HAP-1 (cell line): ENCODE data around the gene IFNA16.
"Not testable (repeated sequence)": the region's sequence is repeated elsewhere in the genome, so short reads cannot be mapped to it uniquely, and the experiment has no call there.

Experiments used
- DNase-seq, 2 experiments: peaks; one replicate each; pipeline ENCODE4 v3.0.0-alpha.2; 2016 to 2020; ENCODE audit warnings: low spot score in 2 of 2
- H3K27me3 ChIP-seq: fragments of 250-450 bp; sonication (Bioruptor Pico); 2 replicates; pipeline ENCODE4 v1.5.1; 2020; ENCODE audit warnings: low read depth, mild to moderate bottlenecking, moderate library complexity
- H3K36me3 ChIP-seq: fragments of 250-450 bp; sonication (Bioruptor Pico); replicated peaks from 2 replicates; pipeline ENCODE4 v1.5.1; 2020; ENCODE audit warnings: mild to moderate bottlenecking
- H3K4me1 ChIP-seq: fragments of 250-450 bp; sonication (Bioruptor Pico); 2 replicates; pipeline ENCODE4 v1.5.1; 2020; ENCODE audit warnings: mild to moderate bottlenecking
- H3K4me3 ChIP-seq: fragments of 250-450 bp; sonication (Bioruptor Pico); 2 replicates; pipeline ENCODE4 v1.5.1; 2020; ENCODE audit warnings: mild to moderate bottlenecking, moderate library complexity
- H3K9me3 ChIP-seq: fragments of 250-450 bp; sonication (Bioruptor Pico); 2 replicates; pipeline ENCODE4 v1.5.1; 2020; ENCODE audit warnings: mild to moderate bottlenecking, moderate library complexity
- in situ Hi-C: fragments of 300-500 bp; cut with MboI; formaldehyde crosslinking; loops from 3 replicates; pipeline ENCODE4 v1.14.3; 2020; ENCODE audit warnings: low sequenced_read_pairs, inconsistent platforms, mixed read lengths

The IFNA16 gene

DNA sequence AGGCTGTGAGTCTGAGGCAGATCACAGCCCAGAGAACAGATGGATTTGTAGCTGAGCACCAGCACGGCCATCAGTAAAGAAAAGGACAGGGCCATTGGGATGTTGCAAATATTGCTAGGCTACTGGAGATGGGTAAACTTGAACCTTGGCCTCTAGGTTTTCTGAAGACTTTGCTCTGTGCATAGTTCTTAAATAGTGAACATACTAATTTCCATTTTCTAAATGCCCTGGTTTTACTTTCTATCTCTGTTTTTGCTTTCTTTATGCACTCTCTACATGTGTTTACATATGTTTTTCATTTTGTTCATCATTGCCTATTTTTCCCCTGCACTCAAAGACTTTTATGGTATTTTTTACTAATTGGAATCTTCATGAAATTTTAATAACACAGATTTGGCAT lies at the start of gene IFNA16:
Gene IFNA16 (minus strand): TSS at position 101 of the 400 bp plus-strand sequence. CDS start 6 bp downstream, at position 95.
- H3K4me1 ChIP-seq, DNase-seq, H3K9me3 ChIP-seq, H3K36me3 ChIP-seq, H3K4me3 ChIP-seq, in situ Hi-C loops, H3K27me3 ChIP-seq: not testable (repeated sequence)

DNA sequence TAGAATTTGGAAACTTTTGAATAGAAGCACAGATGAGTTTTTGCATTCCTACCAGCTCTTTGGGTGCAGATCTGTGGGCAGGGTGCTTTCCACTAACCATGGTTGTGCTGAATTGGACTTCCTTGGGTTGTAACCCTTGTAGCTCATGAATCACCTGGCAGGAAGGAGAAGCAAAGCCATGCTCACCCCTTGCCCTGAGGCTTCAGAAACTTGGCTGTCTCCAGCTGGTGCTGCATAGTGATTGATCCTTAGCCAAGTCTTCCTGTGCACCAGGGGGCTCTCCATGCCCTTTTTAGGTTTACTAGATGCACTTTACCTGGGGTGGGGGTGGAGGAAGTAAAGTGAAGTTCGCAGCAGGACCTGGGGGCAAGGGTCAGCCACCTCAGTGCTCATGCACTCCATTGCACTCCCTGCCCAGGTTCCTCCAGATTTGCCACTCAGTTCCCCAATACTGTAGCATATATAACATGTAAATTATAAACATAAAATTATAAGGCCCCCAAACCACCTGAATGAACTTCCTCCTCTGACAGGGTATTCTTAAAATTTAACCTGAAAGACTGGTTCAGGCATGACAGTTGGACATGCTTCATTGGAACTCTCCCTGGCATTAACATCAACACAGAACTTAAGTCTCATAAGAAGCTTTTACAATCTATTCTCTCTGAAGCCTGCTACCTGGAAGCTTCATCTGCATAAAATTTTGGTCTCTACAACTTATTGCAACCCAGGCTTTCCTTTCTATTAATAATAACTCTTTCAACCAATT lies 48.5 kb upstream of the IFNA16 start:
- no peak overlapping the region for H3K4me3 ChIP-seq
- DNase-seq, result no peak
- no peaks in the 10 kb centered on the region for H3K36me3 ChIP-seq
- H3K9me3 ChIP-seq, result no peaks in the 10 kb centered on the region
- in situ Hi-C loops, result no loop called here
- no peaks in the 10 kb centered on the region for H3K4me1 ChIP-seq
- peaks cover 12% of the 10 kb centered on the region for H3K27me3 ChIP-seq

DNA sequence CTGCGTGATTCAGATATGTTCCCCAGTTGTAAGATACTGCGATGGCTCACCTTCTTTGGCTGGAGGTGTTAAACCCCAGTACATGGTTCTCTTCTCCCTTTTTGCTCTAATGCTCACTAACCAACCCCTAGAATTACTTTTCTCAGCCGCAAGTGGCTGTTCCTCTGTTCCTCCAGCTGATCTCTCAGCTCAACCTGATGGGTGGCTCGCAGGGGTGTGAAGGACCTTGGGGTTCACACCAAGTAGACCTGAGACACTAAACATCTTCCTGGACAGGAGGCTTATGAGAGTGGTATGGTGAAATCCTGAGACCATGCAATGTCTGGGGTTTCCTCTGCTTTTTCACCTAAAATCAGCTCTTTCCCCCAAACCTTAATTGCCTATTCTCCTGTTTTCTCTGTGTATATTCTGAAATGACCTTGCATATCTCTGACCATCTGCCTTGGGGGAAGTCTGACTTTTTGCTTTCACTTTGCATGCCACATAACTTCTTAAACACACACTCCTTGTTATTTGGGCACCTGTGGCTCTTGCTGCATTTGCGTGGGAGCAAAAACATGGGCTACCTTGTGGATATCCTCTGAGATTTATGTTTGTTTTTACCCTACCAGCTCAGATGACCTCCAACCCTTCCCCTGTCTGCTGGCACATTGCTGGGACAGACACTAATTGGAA lies 38.6 kb upstream of the IFNA16 start:
- no peaks in the 10 kb centered on the region for H3K36me3 ChIP-seq
- no peaks in the 10 kb centered on the region for H3K9me3 ChIP-seq
- in situ Hi-C loops, result no loop called here
- H3K4me1 ChIP-seq, result no peaks in the 10 kb centered on the region
- DNase-seq, result no peak
- H3K27me3 ChIP-seq, result no peaks in the 10 kb centered on the region; the same call in 1 of the 2 replicates
- no peak overlapping the region for H3K4me3 ChIP-seq

DNA sequence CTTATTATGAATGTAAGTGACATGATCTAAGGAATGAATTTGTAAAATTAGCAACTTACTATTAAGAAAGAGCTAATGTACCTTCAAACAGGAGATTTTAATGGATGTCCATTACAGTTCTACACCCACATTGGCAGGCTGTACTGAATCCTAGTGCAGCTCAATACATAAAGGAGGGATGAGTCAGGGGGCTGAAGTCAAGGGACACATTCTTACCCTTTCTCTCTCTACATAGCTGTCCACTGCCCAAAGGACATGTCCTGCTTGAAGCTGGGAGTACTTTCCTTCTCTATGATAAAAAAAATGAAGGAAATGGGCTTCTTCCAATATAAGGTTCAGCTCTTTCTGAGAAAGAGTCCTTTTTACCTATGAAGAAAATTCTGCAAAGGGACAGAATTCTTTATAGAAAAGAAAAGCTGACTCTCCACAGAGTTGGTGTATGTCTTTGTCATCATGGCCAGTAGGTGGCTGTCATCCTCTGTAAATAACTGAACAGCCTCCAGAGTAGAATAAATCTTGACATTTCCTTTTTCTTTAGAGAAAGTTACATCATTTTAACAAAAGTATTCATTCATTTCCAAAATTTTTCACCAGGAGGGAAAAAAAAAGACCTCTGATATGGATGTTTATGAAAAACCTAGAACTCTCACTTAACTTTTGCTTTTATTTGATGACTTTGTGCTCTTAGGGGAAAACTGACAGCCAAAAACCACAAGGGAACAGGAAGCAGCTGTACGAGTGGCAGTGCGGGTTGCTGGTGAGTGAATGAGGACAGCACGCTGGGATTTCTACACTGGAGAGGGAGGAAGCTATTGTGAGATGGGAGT lies 35.8 kb upstream of the IFNA16 start:
- in situ Hi-C loops, result no loop called here
- Histone ChIP-seq H3K27me3 (no peaks in the 10 kb centered on the region; the same call in 1 of the 2 replicates), H3K4me3 (no peak overlapping the region), H3K4me1 (no peaks in the 10 kb centered on the region), H3K36me3 (no peaks in the 10 kb centered on the region), H3K9me3 (no peaks in the 10 kb centered on the region)
- DNase-seq, result peak in 1 of 2 experiments; percentile 14

DNA sequence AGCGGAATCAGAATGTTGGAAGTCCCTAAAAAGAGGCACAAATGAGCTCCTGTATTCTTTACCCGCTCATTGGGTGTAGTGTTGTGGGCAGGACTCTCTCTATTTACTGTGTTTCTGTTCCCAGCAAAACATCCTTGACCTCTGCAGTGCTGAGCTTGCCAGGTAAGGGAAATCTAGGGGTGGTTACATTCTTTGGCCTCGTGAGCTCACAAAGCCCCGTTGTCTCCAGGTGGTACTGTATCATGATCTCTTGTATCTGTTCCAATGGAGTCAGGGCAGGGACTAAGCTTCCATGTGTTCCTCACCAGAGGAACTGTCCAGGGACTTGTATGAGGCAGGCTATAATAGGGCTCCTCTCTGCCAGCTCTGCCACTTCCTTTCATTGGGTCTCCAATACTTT lies 34.5 kb upstream of the IFNA16 start:
- Histone ChIP-seq H3K27me3 (no peaks in the 10 kb centered on the region; the same call in 1 of the 2 replicates), H3K4me1 (no peaks in the 10 kb centered on the region), H3K4me3 (no peak overlapping the region), H3K36me3 (no peaks in the 10 kb centered on the region), H3K9me3 (no peaks in the 10 kb centered on the region)
- in situ Hi-C loops, result no loop called here
- no peak for DNase-seq

DNA sequence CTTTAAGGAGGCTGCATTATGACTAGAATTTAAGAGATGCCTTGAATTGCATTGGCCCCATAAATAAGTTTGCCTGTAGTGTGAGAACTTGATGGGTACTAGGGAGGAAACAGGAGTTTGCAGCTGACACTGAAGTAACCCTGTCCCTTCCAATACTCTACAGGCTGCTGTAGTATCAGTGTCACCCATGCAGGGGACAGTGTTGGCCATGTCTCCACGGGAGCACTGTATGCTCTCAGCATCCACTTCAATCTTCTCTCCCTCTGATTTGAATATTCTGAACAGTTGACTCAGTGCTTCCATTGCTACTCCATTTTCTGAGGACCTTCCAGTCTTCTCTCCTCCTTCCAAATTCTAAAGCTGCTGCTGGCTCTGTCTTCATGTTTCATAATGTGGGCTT lies 34.1 kb upstream of the IFNA16 start:
- in situ Hi-C loops, result no loop called here
- no peak for DNase-seq
- Histone ChIP-seq H3K4me3 (no peak overlapping the region), H3K9me3 (no peaks in the 10 kb centered on the region), H3K4me1 (no peaks in the 10 kb centered on the region), H3K27me3 (no peaks in the 10 kb centered on the region; the same call in 1 of the 2 replicates), H3K36me3 (no peaks in the 10 kb centered on the region)

DNA sequence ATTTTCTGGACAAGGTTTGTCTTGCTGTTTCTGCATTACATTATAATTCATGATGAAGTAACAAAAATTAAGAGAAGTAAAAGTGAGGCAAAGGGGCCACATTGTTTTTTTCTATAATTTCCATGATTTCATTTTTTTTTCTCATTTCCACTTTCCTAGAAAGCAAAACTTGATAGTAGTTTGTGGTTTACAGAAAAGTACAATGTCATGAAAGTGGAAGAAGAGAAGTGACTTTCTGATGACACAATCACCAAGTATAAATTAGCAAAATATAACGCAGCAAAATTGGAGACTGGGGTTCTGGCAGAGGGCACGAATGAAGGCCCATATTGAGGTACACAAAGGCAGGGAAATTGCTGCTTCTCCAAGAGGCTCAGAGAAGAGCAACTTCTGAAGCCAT lies 27.7 kb upstream of the IFNA16 start:
- Histone ChIP-seq H3K9me3 (no peaks in the 10 kb centered on the region), H3K27me3 (no peaks in the 10 kb centered on the region), H3K36me3 (no peaks in the 10 kb centered on the region), H3K4me1 (no peaks in the 10 kb centered on the region), H3K4me3 (no peak overlapping the region)
- no peak for DNase-seq
- in situ Hi-C loops, result no loop called here

DNA sequence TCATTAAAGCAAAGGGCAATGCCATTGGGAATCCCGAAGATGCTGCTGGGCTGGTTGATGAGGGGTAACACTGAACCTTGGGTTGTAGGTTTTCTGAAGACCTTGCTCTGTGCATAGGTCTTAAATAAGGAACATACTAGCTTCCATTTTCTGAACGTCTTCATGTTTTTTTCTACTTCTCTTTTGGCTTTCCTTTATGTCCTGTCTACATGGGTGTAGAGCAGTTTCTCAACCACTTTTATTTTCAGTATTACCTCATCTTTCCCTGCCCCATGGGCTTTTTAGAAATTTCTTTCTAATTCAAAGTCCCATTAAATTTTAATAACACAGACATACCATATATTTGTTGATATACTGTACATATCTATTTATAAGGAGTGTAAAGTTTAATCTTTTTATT lies 22.8 kb upstream of the IFNA16 start, which contains the start of gene IFNA14:
Gene IFNA14 (minus strand): TSS at position 95 of the 400 bp plus-strand sequence. CDS start 70 bp downstream, at position 25.
- no peaks in the 10 kb centered on the region for H3K36me3 ChIP-seq
- H3K4me1 ChIP-seq, result no peaks in the 10 kb centered on the region
- no peaks in the 10 kb centered on the region for H3K27me3 ChIP-seq
- in situ Hi-C loops, result no loop called here
- H3K9me3 ChIP-seq, result no peaks in the 10 kb centered on the region
- DNase-seq, result no peak
- H3K4me3 ChIP-seq, result no peak within 1 kb of the TSS

DNA sequence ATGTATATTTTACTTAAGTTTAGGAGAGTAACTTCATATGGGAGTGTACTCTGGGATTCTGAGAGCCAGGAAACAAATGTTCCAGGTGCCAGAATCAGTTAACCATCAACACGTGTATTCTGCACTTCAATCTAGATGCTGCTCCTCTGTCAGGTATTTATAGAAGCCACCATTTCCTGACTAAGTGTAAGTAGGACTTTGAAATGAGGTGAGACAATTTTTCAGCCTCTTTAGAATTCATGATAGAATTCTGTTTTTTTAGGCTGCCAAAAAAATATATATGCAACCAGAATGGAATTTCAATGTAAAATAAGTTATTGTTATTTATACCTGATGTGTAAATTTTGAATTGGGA lies 19.2 kb upstream of the IFNA16 start:
- H3K4me3 ChIP-seq, H3K9me3 ChIP-seq, in situ Hi-C loops, H3K36me3 ChIP-seq, H3K27me3 ChIP-seq, H3K4me1 ChIP-seq, DNase-seq: not testable (repeated sequence)

DNA sequence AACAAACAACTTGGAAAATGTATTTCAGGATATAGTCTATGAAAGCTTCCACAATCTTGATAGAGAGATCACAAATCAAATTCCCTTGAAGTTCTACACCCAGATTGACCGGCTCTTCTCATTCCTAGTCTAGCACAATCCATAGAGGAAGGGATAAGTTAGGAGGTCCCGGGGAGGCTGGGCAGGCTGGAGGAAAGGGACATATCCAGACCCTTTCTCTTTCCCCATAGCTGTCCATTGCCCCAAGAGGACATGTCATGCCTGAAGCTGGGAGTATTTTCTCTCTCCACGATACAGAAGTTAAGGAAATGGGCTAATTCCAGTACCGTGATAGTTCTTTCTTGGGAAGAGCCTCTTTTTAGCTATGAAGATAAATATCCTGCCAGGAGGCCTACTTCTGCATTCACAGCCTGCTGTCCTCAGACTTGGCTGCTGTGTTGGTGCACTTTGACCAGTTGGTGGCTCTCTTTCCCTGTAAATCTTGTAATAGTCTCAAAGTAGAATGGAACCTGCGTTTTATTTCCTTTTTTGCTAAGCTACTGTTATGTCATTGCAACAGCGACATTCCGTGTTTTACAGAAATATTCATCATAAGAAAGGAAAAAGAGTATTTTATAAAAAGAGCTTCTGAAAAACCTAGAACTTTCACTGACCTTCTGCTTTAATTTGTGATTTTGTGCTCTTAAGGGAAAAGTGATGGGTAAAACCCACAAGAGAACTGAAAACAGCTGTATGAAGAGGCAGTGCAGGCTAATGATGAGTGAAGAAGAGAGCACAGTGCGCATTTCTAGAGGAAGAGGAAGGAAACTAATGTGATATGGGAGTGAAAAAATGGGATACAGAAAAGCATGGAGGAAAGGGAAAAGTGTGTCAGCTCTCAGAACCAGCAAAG lies 18.6 kb upstream of the IFNA16 start:
- H3K4me1 ChIP-seq, H3K36me3 ChIP-seq, H3K9me3 ChIP-seq, H3K27me3 ChIP-seq, in situ Hi-C loops, H3K4me3 ChIP-seq: not testable (repeated sequence)
- DNase-seq, result peak; percentile 13 to 14

DNA sequence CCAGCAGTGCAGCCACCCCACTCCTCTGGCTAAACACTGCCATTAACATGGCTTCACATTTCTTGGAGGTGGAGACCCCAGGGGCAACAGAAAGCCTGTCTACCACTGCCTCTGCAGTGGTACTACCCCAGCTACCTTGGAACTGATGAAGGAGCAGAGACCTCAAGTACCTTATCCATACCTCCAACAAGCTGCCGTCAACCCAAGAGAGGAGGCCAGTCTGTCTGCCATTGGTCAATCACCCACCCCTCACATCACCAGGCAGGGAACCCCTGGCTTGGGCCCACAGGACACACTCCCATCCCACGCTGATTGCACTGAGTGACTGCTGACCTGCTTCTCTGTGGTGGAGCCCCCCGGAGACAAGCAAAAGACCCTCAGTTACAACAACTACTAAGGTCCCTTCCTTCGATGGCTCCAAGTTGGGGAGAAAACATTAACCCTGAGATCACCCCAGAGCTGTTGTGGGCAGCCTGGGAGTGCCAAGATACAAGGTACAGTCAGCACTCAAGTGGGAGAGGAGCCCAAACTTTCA lies 17.1 kb upstream of the IFNA16 start:
- in situ Hi-C loops, result no loop called here
- Histone ChIP-seq H3K36me3 (no peaks in the 10 kb centered on the region), H3K27me3 (no peaks in the 10 kb centered on the region), H3K9me3 (no peaks in the 10 kb centered on the region), H3K4me3 (no peak overlapping the region), H3K4me1 (no peaks in the 10 kb centered on the region)
- no peak for DNase-seq

DNA sequence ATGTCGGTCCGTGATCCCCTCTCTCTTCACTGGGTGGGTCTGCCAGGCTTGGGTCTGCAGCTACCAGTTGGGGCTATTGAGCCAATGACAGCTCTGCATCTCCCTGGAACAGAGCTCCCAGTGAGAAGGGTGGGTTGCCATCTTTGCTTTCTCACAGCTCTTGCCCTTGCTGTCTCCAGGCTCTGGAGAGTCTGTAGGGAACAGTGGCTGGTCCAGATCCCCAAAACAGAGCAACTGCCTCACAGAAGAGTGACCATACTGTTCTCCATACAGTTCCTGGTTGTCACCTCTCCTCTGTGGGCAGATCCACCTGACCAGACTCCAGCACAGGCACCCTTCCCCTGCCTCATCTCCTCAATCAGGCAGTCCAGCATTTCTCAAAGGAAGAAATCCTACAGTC lies 16.1 kb upstream of the IFNA16 start:
- Histone ChIP-seq H3K4me3 (no peak overlapping the region), H3K27me3 (no peaks in the 10 kb centered on the region), H3K36me3 (no peaks in the 10 kb centered on the region), H3K9me3 (no peaks in the 10 kb centered on the region), H3K4me1 (no peaks in the 10 kb centered on the region)
- DNase-seq, result no peak
- in situ Hi-C loops, result no loop called here

DNA sequence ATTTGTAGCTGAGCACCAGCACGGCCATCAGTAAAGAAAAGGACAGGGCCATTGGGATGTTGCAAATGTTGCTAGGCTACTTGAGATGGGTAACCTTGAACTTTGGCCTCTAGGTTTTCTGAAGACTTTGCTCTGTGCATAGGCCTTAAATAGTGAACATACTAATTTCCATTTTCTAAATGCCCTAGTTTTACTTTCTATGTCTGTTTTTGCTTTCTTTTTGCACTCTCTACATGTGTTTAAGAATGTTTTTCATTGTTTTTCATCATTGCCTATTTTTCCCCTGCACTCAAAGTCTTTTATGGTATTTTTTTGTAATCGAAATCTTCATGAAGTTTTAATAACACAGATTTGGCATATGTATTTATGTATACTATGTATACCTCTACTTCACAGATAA lies 11.0 kb upstream of the IFNA16 start, which contains the start of gene IFNA17:
Gene IFNA17 (minus strand): TSS at position 101 of the 400 bp plus-strand sequence. CDS start 49 bp downstream, at position 52.
- in situ Hi-C loops, result no loop called here

More for the DNA sequence above, 11.0 kb upstream of the IFNA16 start, which contains the start of gene IFNA17:
- no peaks in the 10 kb centered on the region for H3K36me3 ChIP-seq
- no peaks in the 10 kb centered on the region for H3K27me3 ChIP-seq
- H3K4me3 ChIP-seq, result no peak within 1 kb of the TSS
- H3K4me1 ChIP-seq, result no peaks in the 10 kb centered on the region
- DNase-seq, result no peak
- no peaks in the 10 kb centered on the region for H3K9me3 ChIP-seq
